CD4-positive, alpha-beta T cell treated with Interleukin-4 for 4 hours (primary cell): ENCODE data around the gene NWD2.
"Not testable (repeated sequence)": the region's sequence is repeated elsewhere in the genome, so short reads cannot be mapped to it uniquely, and the experiment has no call there.

Experiments used
- DNase-seq: peaks from one replicate; pipeline ENCODE4 v3.0.0-alpha.2; 2020

NWD2 gene

GRCh38 chr4:37473807-37474206, 229.3 kb downstream of the NWD2 start:
- no peak for DNase-seq

GRCh38 chr4:37475087-37475486, 230.5 kb downstream of the NWD2 start:
- no peak for DNase-seq

GRCh38 chr4:37475776-37476175, 231.2 kb downstream of the NWD2 start:
- no peak for DNase-seq

- DNase-seq = no peak
Measured at GRCh38 chr4:37476256-37476655, 231.7 kb downstream of the NWD2 start.

GRCh38 chr4:37476691-37477090, 232.1 kb downstream of the NWD2 start:
- DNase-seq = no peak

- DNase-seq = no peak
Measured at GRCh38 chr4:37477126-37477525, 232.6 kb downstream of the NWD2 start.

- DNase-seq = no peak
Measured at GRCh38 chr4:37478151-37478550, 233.6 kb downstream of the NWD2 start.

GRCh38 chr4:37480509-37480908, 236.0 kb downstream of the NWD2 start:
- no peak for DNase-seq

- DNase-seq = no peak
Measured at GRCh38 chr4:37481547-37482122, 237.1 kb downstream of the NWD2 start.

GRCh38 chr4:37482236-37482913, 237.8 kb downstream of the NWD2 start:
- DNase-seq = no peak

- DNase-seq = no peak
Measured at GRCh38 chr4:37483610-37484009, 239.1 kb downstream of the NWD2 start.

GRCh38 chr4:37486166-37486565, 241.6 kb downstream of the NWD2 start:
- no peak for DNase-seq

- DNase-seq = no peak
Measured at GRCh38 chr4:37487668-37488067, 243.1 kb downstream of the NWD2 start.

- no peak for DNase-seq
Measured at GRCh38 chr4:37489697-37490096, 245.2 kb downstream of the NWD2 start.

GRCh38 chr4:37490391-37491347, 246.1 kb downstream of the NWD2 start:
- no peak for DNase-seq

GRCh38 chr4:37495353-37495752, 250.8 kb downstream of the NWD2 start:
- not testable (repeated sequence) for DNase-seq
